ENCODE data around the gene INAVA.
"Not testable (repeated sequence)": the region's sequence is repeated elsewhere in the genome, so short reads cannot be mapped to it uniquely, and the experiment has no call there.

Gene INAVA

GRCh38 chr1:200921571-200922110, 26.9 kb downstream of the INAVA start:
- no peak for DNase-seq (ENCODE audit: low spot score)
- in situ Hi-C loops (cut with MboI; ENCODE audit: low sequenced_read_pairs, unreplicated experiment), result no loop called here
- TF ChIP-seq, protein P1, sequence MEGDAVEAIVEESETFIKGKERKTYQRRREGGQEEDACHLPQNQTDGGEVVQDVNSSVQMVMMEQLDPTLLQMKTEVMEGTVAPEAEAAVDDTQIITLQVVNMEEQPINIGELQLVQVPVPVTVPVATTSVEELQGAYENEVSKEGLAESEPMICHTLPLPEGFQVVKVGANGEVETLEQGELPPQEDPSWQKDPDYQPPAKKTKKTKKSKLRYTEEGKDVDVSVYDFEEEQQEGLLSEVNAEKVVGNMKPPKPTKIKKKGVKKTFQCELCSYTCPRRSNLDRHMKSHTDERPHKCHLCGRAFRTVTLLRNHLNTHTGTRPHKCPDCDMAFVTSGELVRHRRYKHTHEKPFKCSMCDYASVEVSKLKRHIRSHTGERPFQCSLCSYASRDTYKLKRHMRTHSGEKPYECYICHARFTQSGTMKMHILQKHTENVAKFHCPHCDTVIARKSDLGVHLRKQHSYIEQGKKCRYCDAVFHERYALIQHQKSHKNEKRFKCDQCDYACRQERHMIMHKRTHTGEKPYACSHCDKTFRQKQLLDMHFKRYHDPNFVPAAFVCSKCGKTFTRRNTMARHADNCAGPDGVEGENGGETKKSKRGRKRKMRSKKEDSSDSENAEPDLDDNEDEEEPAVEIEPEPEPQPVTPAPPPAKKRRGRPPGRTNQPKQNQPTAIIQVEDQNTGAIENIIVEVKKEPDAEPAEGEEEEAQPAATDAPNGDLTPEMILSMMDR (IDR thresholded peaks at IDR 0.05; ENCODE audit: borderline replicate concordance, control extremely low read depth, extremely low read depth, insufficient read depth, missing control alignments), result no peak

- DNase-seq (ENCODE audit: low spot score), result no peak
- TF ChIP-seq, protein P1 (IDR thresholded peaks at IDR 0.05; ENCODE audit: borderline replicate concordance, control extremely low read depth, extremely low read depth, insufficient read depth, missing control alignments), result no peak
- in situ Hi-C loops (cut with MboI; ENCODE audit: low sequenced_read_pairs, unreplicated experiment), result no loop called here
Observed at GRCh38 chr1:200922406-200922805, 27.7 kb downstream of the INAVA start.

- in situ Hi-C loops (cut with MboI; ENCODE audit: low sequenced_read_pairs, unreplicated experiment), result no loop called here
- TF ChIP-seq, protein P1 (IDR thresholded peaks at IDR 0.05; ENCODE audit: borderline replicate concordance, control extremely low read depth, extremely low read depth, insufficient read depth, missing control alignments), result no peak
- no peak for DNase-seq (ENCODE audit: low spot score)
Observed at GRCh38 chr1:200923601-200924000, 28.9 kb downstream of the INAVA start.

DNA sequence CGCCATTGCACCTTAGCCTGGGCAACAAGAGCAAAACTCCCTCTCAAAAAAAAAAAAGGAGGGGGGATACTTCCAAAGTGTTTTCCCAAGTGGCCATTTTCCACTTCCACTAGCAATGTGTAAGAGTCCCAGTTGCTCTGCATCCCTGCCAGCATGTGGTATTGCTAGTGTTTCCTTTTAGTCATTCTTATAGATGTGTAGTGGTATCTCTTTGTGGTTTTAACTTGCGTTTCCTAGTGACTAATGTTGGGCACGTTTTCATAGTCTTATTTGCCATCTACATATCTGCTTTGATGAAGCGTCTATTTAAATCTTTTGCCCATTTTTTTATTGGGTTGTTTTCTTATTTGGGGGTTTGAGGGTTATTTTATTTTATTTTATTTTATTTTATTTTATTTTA, 31.1 kb downstream of the INAVA start:
- TF ChIP-seq, protein P1 (IDR thresholded peaks at IDR 0.05; ENCODE audit: borderline replicate concordance, control extremely low read depth, extremely low read depth, insufficient read depth, missing control alignments), result no peak
- no peak for DNase-seq (ENCODE audit: low spot score)
- in situ Hi-C loops (cut with MboI; ENCODE audit: low sequenced_read_pairs, unreplicated experiment), result no loop called here

DNA sequence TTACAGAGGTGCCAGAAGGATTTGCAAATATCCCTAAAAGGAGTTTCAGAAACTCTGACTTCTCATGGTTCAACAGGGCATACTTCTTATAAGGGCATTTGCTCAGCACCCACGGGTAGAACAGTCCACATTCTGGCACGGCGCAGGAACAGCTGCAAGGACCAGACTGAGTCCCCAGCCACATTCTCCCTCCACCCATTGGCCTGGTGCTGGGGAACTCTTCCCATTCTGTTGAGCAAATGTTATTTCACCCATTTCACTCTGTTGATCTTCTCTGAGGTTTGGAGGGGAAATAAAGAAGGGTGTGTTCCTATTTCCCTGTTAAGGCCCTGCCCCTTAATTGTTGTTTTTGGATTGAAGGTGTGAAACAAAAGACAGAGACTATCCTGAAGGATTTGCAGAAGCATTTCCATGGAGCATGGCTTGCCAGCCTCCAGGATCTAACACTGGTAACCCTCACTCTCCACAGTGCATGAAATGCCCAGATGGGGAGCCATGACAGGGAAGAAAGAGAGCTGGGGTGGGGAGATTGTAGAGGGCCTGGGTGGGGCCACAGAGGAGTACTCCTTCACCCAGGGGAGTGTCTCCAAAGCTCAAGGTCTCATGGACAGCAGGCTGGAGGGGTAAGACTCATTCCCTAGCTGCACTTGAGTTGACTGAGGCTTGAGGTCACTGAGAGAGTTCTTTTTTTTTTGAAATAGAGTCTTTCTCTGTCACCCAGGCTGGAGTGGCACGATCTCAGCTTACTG, 35.0 kb downstream of the INAVA start:
- DNase-seq (ENCODE audit: low spot score), result no peak
- TF ChIP-seq, protein P1 (IDR thresholded peaks at IDR 0.05; ENCODE audit: borderline replicate concordance, control extremely low read depth, extremely low read depth, insufficient read depth, missing control alignments), result no peak
- in situ Hi-C loops (cut with MboI; ENCODE audit: low sequenced_read_pairs, unreplicated experiment), result no loop called here

DNA sequence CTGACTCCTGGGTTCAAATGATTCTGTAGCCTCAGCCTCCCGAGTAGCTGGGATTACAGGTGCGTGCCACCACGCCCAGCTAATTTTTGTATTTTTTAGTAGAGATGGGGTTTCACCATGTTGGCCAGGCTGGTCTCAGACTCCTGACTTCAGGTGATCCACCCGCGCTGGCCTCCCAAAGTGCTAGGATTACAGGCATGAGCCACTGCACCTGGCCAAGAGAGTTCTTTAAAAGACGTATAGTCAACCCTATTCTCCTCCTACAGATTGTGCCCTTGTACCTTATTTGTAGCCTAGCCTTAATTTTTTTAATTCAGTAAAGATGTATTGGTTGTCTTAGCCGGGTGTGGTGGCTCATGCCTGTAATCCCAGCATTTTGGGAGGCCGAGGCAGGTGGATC, 35.6 kb downstream of the INAVA start:
- DNase-seq (ENCODE audit: low spot score); in situ Hi-C loops (cut with MboI; ENCODE audit: low sequenced_read_pairs, unreplicated experiment): not testable (repeated sequence)

GRCh38 chr1:200931776-200932175, 37.1 kb downstream of the INAVA start:
- no peak for DNase-seq (ENCODE audit: low spot score)
- in situ Hi-C loops (cut with MboI; ENCODE audit: low sequenced_read_pairs, unreplicated experiment), result no loop called here
- TF ChIP-seq, protein P1 (IDR thresholded peaks at IDR 0.05; ENCODE audit: borderline replicate concordance, control extremely low read depth, extremely low read depth, insufficient read depth, missing control alignments), result no peak
